ENCODE data around the gene RGS16.

GRCh38 chr1:182641561-182641960, 37.4 kb upstream of the RGS16 start:
- TF ChIP-seq CTCF (IDR thresholded peaks at IDR 0.05): no peak
- no peak for TF ChIP-seq POLR2A (IDR thresholded peaks at IDR 0.05)

All from prostate gland (tissue), 2 donors.